ENCODE results near the gene TMEM242.

Gene TMEM242

GRCh38 chr6:157239671-157240058 is 83.7 kb downstream of the TMEM242 start:
- H3K4me3 ChIP-seq (ENCODE audit: severe bottlenecking): no peak overlapping the region
- DNase-seq (ENCODE audit: low spot score): no peak
- peaks cover 10% of the 10 kb centered on the region for H3K4me1 ChIP-seq (ENCODE audit: insufficient read depth, poor library complexity, severe bottlenecking)
- no peak overlapping the region for H3K27ac ChIP-seq (ENCODE audit: poor library complexity, severe bottlenecking)
- H3K9me3 ChIP-seq (ENCODE audit: severe bottlenecking): peaks cover 3% of the 10 kb centered on the region
- ATAC-seq (ENCODE audit: low read depth): no peak
- H3K27me3 ChIP-seq (ENCODE audit: insufficient read depth, poor library complexity, severe bottlenecking): peaks cover 24% of the 10 kb centered on the region
- no peaks in the 10 kb centered on the region for H3K36me3 ChIP-seq (ENCODE audit: low read depth)
- TF ChIP-seq CTCF (IDR thresholded peaks at IDR 0.05; ENCODE audit: poor library complexity, severe bottlenecking): no peak

All from RWPE2 (cell line).